IgD-negative memory B cell (primary cell): ENCODE data around the gene VWC2L. TPM values are rescaled to one million over a fixed set of nuclear protein-coding genes. Genes with fewer than 3 reads are reported as not detected.

Experiments used
- H3K27ac Mint-ChIP-seq, 3 donors: one replicate each; pipeline ENCODE4 v1.8.0; 2020 to 2022; ENCODE audit warnings: mild to moderate bottlenecking in 3 of 3, mixed read lengths in 3 of 3, moderate library complexity in 1 of 3
- H3K27me3 Mint-ChIP-seq: one replicate; pipeline ENCODE4 v1.8.0; 2021; ENCODE audit warnings: mixed read lengths
- H3K36me3 Mint-ChIP-seq: one replicate; pipeline ENCODE4 v1.8.0; 2020; ENCODE audit warnings: mild to moderate bottlenecking, mixed read lengths
- H3K4me1 Mint-ChIP-seq, 3 donors: one replicate each; pipeline ENCODE4 v1.8.0; 2020 to 2022; ENCODE audit warnings: mixed read lengths in 3 of 3, mild to moderate bottlenecking in 1 of 3
- H3K4me3 Mint-ChIP-seq, 4 donors: one replicate each; pipeline ENCODE4 v1.8.0; 2020 to 2022; ENCODE audit warnings: mild to moderate bottlenecking in 4 of 4, mixed read lengths in 4 of 4, moderate library complexity in 3 of 4
- H3K9me3 Mint-ChIP-seq, 3 donors: one replicate each; pipeline ENCODE4 v1.8.0; 2020 to 2021; ENCODE audit warnings: mixed read lengths in 3 of 3, mild to moderate bottlenecking in 1 of 3
- polyA plus RNA-seq: library from polyadenylated mRNA; unstranded; fragments of 300-500 nt; fragmentation: Illumina TruSeq; gene quantifications from one replicate; pipeline ENCODE4 v1.2.3, GENCODE V29; 2021

The VWC2L gene
- polyA plus RNA-seq, 1 donor from 2014 or later: not detected

- Mint-ChIP-seq H3K27ac (no peak overlapping the region), H3K36me3 (no peaks in the 10 kb centered on the region), H3K4me3 (no peak overlapping the region), H3K27me3 (no peaks in the 10 kb centered on the region), H3K9me3 (no peaks in the 10 kb centered on the region), H3K4me1 (no peaks in the 10 kb centered on the region)
Observed at GRCh38 chr2:214489702-214490101, 78.8 kb downstream of the VWC2L start.

- no peak overlapping the region for H3K4me3 Mint-ChIP-seq
- no peaks in the 10 kb centered on the region for H3K36me3 Mint-ChIP-seq
- H3K27ac Mint-ChIP-seq: no peak overlapping the region
- peaks cover 0 to 4% (median 0%) of the 10 kb centered on the region in 3 donors for H3K9me3 Mint-ChIP-seq
- H3K4me1 Mint-ChIP-seq: no peaks in the 10 kb centered on the region
- H3K27me3 Mint-ChIP-seq: no peaks in the 10 kb centered on the region
Observed at GRCh38 chr2:214492152-214492551, 81.3 kb downstream of the VWC2L start.

- Mint-ChIP-seq H3K36me3 (no peaks in the 10 kb centered on the region), H3K9me3 (peaks cover 0 to 4% (median 0%) of the 10 kb centered on the region in 3 donors), H3K27me3 (no peaks in the 10 kb centered on the region), H3K4me3 (no peak overlapping the region), H3K4me1 (no peaks in the 10 kb centered on the region), H3K27ac (no peak overlapping the region)
Observed at GRCh38 chr2:214492608-214493007, 81.8 kb downstream of the VWC2L start.

- H3K27me3 Mint-ChIP-seq: no peaks in the 10 kb centered on the region
- no peaks in the 10 kb centered on the region for H3K36me3 Mint-ChIP-seq
- peaks cover 0 to 4% (median 1%) of the 10 kb centered on the region in 3 donors for H3K9me3 Mint-ChIP-seq
- no peak overlapping the region for H3K27ac Mint-ChIP-seq
- no peaks in the 10 kb centered on the region for H3K4me1 Mint-ChIP-seq
- no peak overlapping the region for H3K4me3 Mint-ChIP-seq
Observed at GRCh38 chr2:214497489-214497888, 86.6 kb downstream of the VWC2L start.

- H3K4me1 Mint-ChIP-seq: no peaks in the 10 kb centered on the region
- H3K27ac Mint-ChIP-seq: no peak overlapping the region
- no peak overlapping the region for H3K4me3 Mint-ChIP-seq
- peaks cover 0 to 1% (median 0%) of the 10 kb centered on the region in 3 donors for H3K9me3 Mint-ChIP-seq
- no peaks in the 10 kb centered on the region for H3K36me3 Mint-ChIP-seq
- H3K27me3 Mint-ChIP-seq: no peaks in the 10 kb centered on the region
Observed at GRCh38 chr2:214503568-214503967, 92.7 kb downstream of the VWC2L start.

- H3K4me1 Mint-ChIP-seq: peaks cover 0 to 1% (median 0%) of the 10 kb centered on the region in 3 donors
- H3K27ac Mint-ChIP-seq: no peak overlapping the region
- H3K4me3 Mint-ChIP-seq: no peak overlapping the region
- no peaks in the 10 kb centered on the region for H3K27me3 Mint-ChIP-seq
- no peaks in the 10 kb centered on the region for H3K36me3 Mint-ChIP-seq
- H3K9me3 Mint-ChIP-seq: peaks cover 0 to 1% (median 0%) of the 10 kb centered on the region in 3 donors
Observed at GRCh38 chr2:214504599-214505376, 93.9 kb downstream of the VWC2L start.

- Mint-ChIP-seq H3K27me3 (no peaks in the 10 kb centered on the region), H3K4me1 (peaks cover 0 to 1% (median 0%) of the 10 kb centered on the region in 3 donors), H3K36me3 (no peaks in the 10 kb centered on the region), H3K4me3 (no peak overlapping the region), H3K27ac (no peak overlapping the region), H3K9me3 (peaks cover 0 to under 1% (median 0%) of the 10 kb centered on the region in 3 donors)
Observed at GRCh38 chr2:214507032-214507431, 96.2 kb downstream of the VWC2L start.

- Mint-ChIP-seq H3K27me3 (no peaks in the 10 kb centered on the region), H3K9me3 (no peaks in the 10 kb centered on the region), H3K36me3 (no peaks in the 10 kb centered on the region), H3K27ac (no peak overlapping the region), H3K4me1 (no peaks in the 10 kb centered on the region), H3K4me3 (no peak overlapping the region)
Observed at GRCh38 chr2:214514704-214515103, 103.8 kb downstream of the VWC2L start.

GRCh38 chr2:214515111-214515510 is 104.3 kb downstream of the VWC2L start:
- H3K4me1 Mint-ChIP-seq: no peaks in the 10 kb centered on the region
- H3K36me3 Mint-ChIP-seq: no peaks in the 10 kb centered on the region
- H3K27ac Mint-ChIP-seq: no peak overlapping the region
- H3K27me3 Mint-ChIP-seq: no peaks in the 10 kb centered on the region
- no peak overlapping the region for H3K4me3 Mint-ChIP-seq
- H3K9me3 Mint-ChIP-seq: no peaks in the 10 kb centered on the region

GRCh38 chr2:214519258-214519818 is 108.5 kb downstream of the VWC2L start:
- peaks cover 0 to 3% (median 0%) of the 10 kb centered on the region in 3 donors for H3K9me3 Mint-ChIP-seq

GRCh38 chr2:214529021-214529420 is 118.2 kb downstream of the VWC2L start:
- no peak overlapping the region for H3K27ac Mint-ChIP-seq
- no peak overlapping the region for H3K4me3 Mint-ChIP-seq
- H3K27me3 Mint-ChIP-seq: no peaks in the 10 kb centered on the region

More at GRCh38 chr2:214519258-214519818, 108.5 kb downstream of the VWC2L start:
- Mint-ChIP-seq H3K27ac (no peak overlapping the region), H3K4me3 (no peak overlapping the region), H3K36me3 (no peaks in the 10 kb centered on the region), H3K4me1 (no peaks in the 10 kb centered on the region), H3K27me3 (no peaks in the 10 kb centered on the region)

GRCh38 chr2:214529514-214529913 is 118.7 kb downstream of the VWC2L start:
- Mint-ChIP-seq H3K27me3 (no peaks in the 10 kb centered on the region), H3K9me3 (peaks cover 1 to 4% (median 4%) of the 10 kb centered on the region in 3 donors), H3K4me1 (no peaks in the 10 kb centered on the region), H3K4me3 (no peak overlapping the region), H3K27ac (no peak overlapping the region), H3K36me3 (no peaks in the 10 kb centered on the region)

More at GRCh38 chr2:214529021-214529420, 118.2 kb downstream of the VWC2L start:
- peaks cover 1 to 4% (median 4%) of the 10 kb centered on the region in 3 donors for H3K9me3 Mint-ChIP-seq
- H3K4me1 Mint-ChIP-seq: no peaks in the 10 kb centered on the region
- no peaks in the 10 kb centered on the region for H3K36me3 Mint-ChIP-seq

GRCh38 chr2:214533541-214533940 is 122.7 kb downstream of the VWC2L start:
- Mint-ChIP-seq H3K27ac (no peak overlapping the region), H3K9me3 (no peaks in the 10 kb centered on the region), H3K27me3 (no peaks in the 10 kb centered on the region), H3K4me3 (no peak overlapping the region), H3K4me1 (no peaks in the 10 kb centered on the region), H3K36me3 (no peaks in the 10 kb centered on the region)

GRCh38 chr2:214536625-214537024 is 125.8 kb downstream of the VWC2L start:
- H3K27ac Mint-ChIP-seq: no peak overlapping the region
- no peak overlapping the region for H3K4me3 Mint-ChIP-seq
- no peaks in the 10 kb centered on the region for H3K27me3 Mint-ChIP-seq
- H3K36me3 Mint-ChIP-seq: no peaks in the 10 kb centered on the region
- no peaks in the 10 kb centered on the region for H3K4me1 Mint-ChIP-seq
- no peaks in the 10 kb centered on the region for H3K9me3 Mint-ChIP-seq

GRCh38 chr2:214537929-214538328 is 127.1 kb downstream of the VWC2L start:
- Mint-ChIP-seq H3K36me3 (no peaks in the 10 kb centered on the region), H3K27me3 (peaks cover 2% of the 10 kb centered on the region), H3K9me3 (no peaks in the 10 kb centered on the region), H3K4me1 (no peaks in the 10 kb centered on the region), H3K4me3 (no peak overlapping the region), H3K27ac (no peak overlapping the region)

GRCh38 chr2:214542295-214542694 is 131.4 kb downstream of the VWC2L start:
- peaks cover 0 to 1% (median 0%) of the 10 kb centered on the region in 3 donors for H3K4me1 Mint-ChIP-seq
- no peaks in the 10 kb centered on the region for H3K9me3 Mint-ChIP-seq
- H3K4me3 Mint-ChIP-seq: no peak overlapping the region
- H3K27me3 Mint-ChIP-seq: peaks cover 2% of the 10 kb centered on the region
- no peak overlapping the region for H3K27ac Mint-ChIP-seq
- no peaks in the 10 kb centered on the region for H3K36me3 Mint-ChIP-seq
